GM06990 (cell line): ENCODE data around the gene TPCN1.

Experiments used
- DNase-seq: peaks from one replicate; pipeline ENCODE4 v3.0.0-alpha.2; 2011; ENCODE audit not compliant: insufficient read length; ENCODE audit errors: extremely low read depth
- H3K27me3 ChIP-seq: replicated peaks from 2 replicates; pipeline ENCODE4 v1.6.0; 2011; ENCODE audit warnings: low read length; ENCODE audit not compliant: control insufficient read depth, insufficient read depth
- H3K36me3 ChIP-seq: 2 replicates; pipeline ENCODE4 v1.5.1; 2011; ENCODE audit warnings: low read length; ENCODE audit not compliant: control insufficient read depth, insufficient read depth
- H3K4me3 ChIP-seq: replicated peaks from 2 replicates; pipeline ENCODE4 v1.5.1; 2011; ENCODE audit warnings: low read depth, mild to moderate bottlenecking, control low read depth, low read length
- CTCF ChIP-seq: IDR thresholded peaks from 2 replicates; pipeline ENCODE4 v1.5.1; 2011; ENCODE audit warnings: low read length, control low read depth, mild to moderate bottlenecking, inconsistent platforms; ENCODE audit not compliant: insufficient read depth, poor library complexity, severe bottlenecking

Gene TPCN1

DNA sequence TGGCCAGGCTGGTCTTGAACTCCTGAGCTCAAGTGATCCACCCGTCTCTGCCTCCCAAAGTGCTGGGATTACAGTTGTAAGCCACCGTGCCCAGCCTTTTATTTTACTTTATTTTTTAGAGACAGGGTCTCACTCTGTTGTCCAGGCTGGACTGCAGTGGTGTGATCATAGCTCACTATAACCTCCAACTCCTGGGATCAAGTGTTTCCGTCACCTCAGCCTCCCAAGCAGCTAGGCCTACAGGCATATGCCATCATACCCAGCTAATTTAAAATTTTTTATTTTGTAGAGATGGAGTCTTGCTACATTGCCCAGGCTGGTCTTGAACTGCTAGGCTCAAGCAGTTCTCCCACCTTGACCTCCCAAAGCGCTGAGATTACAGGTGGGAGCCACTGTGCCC lies 3.7 kb downstream of the TPCN1 start:
- Histone ChIP-seq H3K36me3 (peaks cover 3% of the 10 kb centered on the region; the same call in 1 of the 2 replicates), H3K27me3 (no peaks in the 10 kb centered on the region)
- TF ChIP-seq CTCF = no peak

DNA sequence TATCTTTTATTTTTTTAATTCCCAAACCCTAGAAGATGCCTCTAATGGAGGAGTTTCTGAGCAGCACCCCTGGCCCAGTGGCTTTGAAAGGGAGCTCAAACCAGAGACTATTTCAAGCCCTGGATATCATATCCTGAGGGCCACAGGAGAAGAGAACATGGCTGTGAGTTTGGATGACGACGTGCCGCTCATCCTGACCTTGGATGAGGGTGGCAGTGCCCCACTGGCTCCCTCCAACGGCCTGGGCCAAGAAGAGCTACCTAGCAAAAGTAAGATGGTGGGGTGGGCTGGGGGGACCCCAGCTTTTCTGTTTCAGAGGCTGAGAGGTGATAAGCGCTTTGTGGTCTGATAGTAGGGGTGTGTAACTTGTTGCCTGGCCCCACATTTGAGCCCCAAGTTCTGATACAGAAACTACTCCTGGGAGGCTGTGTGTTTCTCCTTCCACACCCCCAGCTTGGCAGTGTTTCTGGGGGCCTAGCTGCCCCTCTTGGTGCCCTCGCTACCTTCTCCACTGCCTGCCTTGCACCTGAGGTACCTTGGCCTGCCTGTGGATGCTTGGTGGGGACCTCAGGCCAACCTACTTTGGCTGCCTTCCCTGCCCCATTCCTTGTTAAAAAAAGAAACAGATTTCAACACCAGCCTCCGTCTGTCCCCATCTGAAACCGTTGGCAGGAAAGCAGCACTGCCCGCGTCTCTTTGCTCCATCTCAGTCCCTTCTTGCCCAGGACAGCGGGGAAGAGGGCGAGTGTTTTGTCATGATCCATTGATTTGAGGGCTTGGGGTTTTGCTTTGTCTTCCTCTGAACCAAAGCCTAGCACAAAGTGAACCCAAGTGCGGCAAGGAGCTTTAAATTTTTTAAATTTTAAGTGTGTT lies 5.7 kb downstream of the TPCN1 start:
- no peak for DNase-seq
- H3K36me3 ChIP-seq = peaks cover 11% of the 10 kb centered on the region
- H3K27me3 ChIP-seq = no peaks in the 10 kb centered on the region

More for the DNA sequence above, 3.7 kb downstream of the TPCN1 start:
- no peak overlapping the region for H3K4me3 ChIP-seq
- DNase-seq = no peak

DNA sequence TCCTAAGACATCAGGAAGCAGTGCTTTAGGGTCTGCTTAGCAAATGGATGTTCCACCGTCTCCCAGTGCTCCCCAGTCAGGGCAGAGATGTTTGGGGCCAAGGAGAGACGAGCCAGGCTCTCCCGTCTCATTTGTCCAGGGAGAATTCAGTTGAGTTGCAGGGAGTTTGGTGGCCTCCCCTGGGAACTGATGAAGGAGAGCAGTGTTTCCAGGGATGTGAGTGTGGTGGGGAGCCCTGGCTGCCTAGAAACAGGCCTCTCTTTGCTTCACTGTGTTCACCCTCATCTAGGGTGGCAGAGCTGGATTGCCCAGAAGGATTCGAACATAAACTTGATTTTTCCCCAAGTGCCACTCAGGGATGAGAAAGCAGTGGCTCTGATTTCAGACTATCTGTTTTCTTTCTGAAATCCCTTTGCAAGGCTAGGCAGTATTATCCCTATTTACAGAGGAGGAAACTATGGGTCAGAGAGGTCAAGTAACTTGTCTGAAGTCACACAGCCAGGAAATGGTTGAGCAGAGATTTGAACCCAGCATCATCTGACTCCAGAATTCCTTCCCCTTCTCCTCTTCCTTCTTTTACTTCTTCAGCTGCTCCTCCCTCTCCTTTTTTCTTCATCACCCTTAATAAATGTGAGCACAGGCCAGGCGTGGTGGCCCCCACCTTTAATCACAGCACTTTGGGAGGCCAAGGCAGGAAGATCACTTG lies 6.6 kb downstream of the TPCN1 start:
- Histone ChIP-seq H3K4me3 (no peak overlapping the region), H3K36me3 (peaks cover 18% of the 10 kb centered on the region), H3K27me3 (no peaks in the 10 kb centered on the region)
- DNase-seq = no peak
- no peak for TF ChIP-seq CTCF

More for the DNA sequence above, 5.7 kb downstream of the TPCN1 start:
- TF ChIP-seq CTCF = no peak
- no peak overlapping the region for H3K4me3 ChIP-seq

- Histone ChIP-seq H3K27me3 (no peaks in the 10 kb centered on the region), H3K4me3 (no peak overlapping the region), H3K36me3 (peaks cover 21% of the 10 kb centered on the region)
- TF ChIP-seq CTCF = no peak
- DNase-seq = no peak
Observed at GRCh38 chr12:113228394-113229028, 7.2 kb downstream of the TPCN1 start.

- peaks cover 25% of the 10 kb centered on the region for H3K36me3 ChIP-seq
- no peak for TF ChIP-seq CTCF
- no peak overlapping the region for H3K4me3 ChIP-seq
- no peaks in the 10 kb centered on the region for H3K27me3 ChIP-seq
- DNase-seq = no peak
Observed at GRCh38 chr12:113230315-113231234, 9.3 kb downstream of the TPCN1 start.
